ENCODE measurements around the gene AGAP1. TPM values are rescaled to one million over a fixed set of nuclear protein-coding genes. Genes with fewer than 3 reads are reported as not detected.

AGAP1 gene
- total RNA-seq, 2 donors from 2014 or later, result 32.8 to 34.7 TPM

GRCh38 chr2:235909358-235909757 is 415.5 kb downstream of the AGAP1 start:
- no peaks in the 10 kb centered on the region for H3K27me3 ChIP-seq (ENCODE audit: control insufficient read depth, insufficient read depth, low read length, poor library complexity, severe bottlenecking)
- Mint-ChIP-seq H3K9me3 (no peaks in the 10 kb centered on the region), H3K4me3 (no peak overlapping the region), H3K27me3 (ENCODE audit: insufficient read depth) (peaks cover 27% of the 10 kb centered on the region), H3K4me1 (peaks cover 9% of the 10 kb centered on the region), H3K27ac (no peak overlapping the region), H3K36me3 (ENCODE audit: low read depth) (peaks cover 15% of the 10 kb centered on the region)
- H3K36me3 ChIP-seq (ENCODE audit: control insufficient read depth, insufficient read depth, low read length), result no peaks in the 10 kb centered on the region
- H3K9ac ChIP-seq (ENCODE audit: extremely low read depth, low read length, poor library complexity, severe bottlenecking), result no peak overlapping the region
- no peak overlapping the region for H3K4me3 ChIP-seq (ENCODE audit: low read length)
- no peak for DNase-seq
- 95% methylated on average over 2 of the region's 2 CpGs; no CpG with 5 or more reads in 1 of the 2 experiments for WGBS, 2 experiments (ENCODE audit: insufficient coverage in 1 of 2, insufficient read length in 1 of 2)
- TF ChIP-seq CTCF (conservative IDR thresholded peaks at IDR 0.05), result no peak
- H3K9me3 ChIP-seq (ENCODE audit: control insufficient read depth, low read length), result no peaks in the 10 kb centered on the region
- H3K4me1 ChIP-seq (ENCODE audit: control insufficient read depth, insufficient read depth, low read length), result peaks cover under 1% of the 10 kb centered on the region
- H3K27ac ChIP-seq (ENCODE audit: low read depth, low read length), result no peak overlapping the region

GRCh38 chr2:235910067-235910466 is 416.2 kb downstream of the AGAP1 start:
- H3K4me1 Mint-ChIP-seq, result peaks cover 7% of the 10 kb centered on the region
- no peaks in the 10 kb centered on the region for H3K36me3 ChIP-seq (ENCODE audit: control insufficient read depth, insufficient read depth, low read length)
- WGBS, 2 experiments (ENCODE audit: insufficient coverage in 1 of 2, insufficient read length in 1 of 2), result 90 to 94% methylated on average over 3 of the region's 3 CpGs

GRCh38 chr2:235911125-235911524 is 417.3 kb downstream of the AGAP1 start:
- WGBS, 2 experiments (ENCODE audit: insufficient coverage in 1 of 2, insufficient read length in 1 of 2), result 56 to 86% methylated on average over 2 to 6 of the region's 6 CpGs
- Mint-ChIP-seq H3K36me3 (ENCODE audit: low read depth) (peaks cover 28% of the 10 kb centered on the region), H3K27me3 (ENCODE audit: insufficient read depth) (peaks cover 16% of the 10 kb centered on the region)

More at GRCh38 chr2:235910067-235910466, 416.2 kb downstream of the AGAP1 start:
- no peak overlapping the region for H3K4me3 ChIP-seq (ENCODE audit: low read length)
- Mint-ChIP-seq H3K27me3 (ENCODE audit: insufficient read depth) (peaks cover 26% of the 10 kb centered on the region), H3K4me3 (no peak overlapping the region), H3K27ac (no peak overlapping the region), H3K36me3 (ENCODE audit: low read depth) (peaks cover 22% of the 10 kb centered on the region), H3K9me3 (no peaks in the 10 kb centered on the region)
- no peak for TF ChIP-seq CTCF (conservative IDR thresholded peaks at IDR 0.05)
- H3K4me1 ChIP-seq (ENCODE audit: control insufficient read depth, insufficient read depth, low read length), result no peaks in the 10 kb centered on the region
- H3K9me3 ChIP-seq (ENCODE audit: control insufficient read depth, low read length), result no peaks in the 10 kb centered on the region
- DNase-seq, result peak; percentile 28
- H3K27ac ChIP-seq (ENCODE audit: low read depth, low read length), result no peak overlapping the region
- H3K27me3 ChIP-seq (ENCODE audit: control insufficient read depth, insufficient read depth, low read length, poor library complexity, severe bottlenecking), result no peaks in the 10 kb centered on the region
- no peak overlapping the region for H3K9ac ChIP-seq (ENCODE audit: extremely low read depth, low read length, poor library complexity, severe bottlenecking)

More at GRCh38 chr2:235911125-235911524, 417.3 kb downstream of the AGAP1 start:
- H3K9me3 Mint-ChIP-seq, result no peaks in the 10 kb centered on the region
- Histone ChIP-seq H3K27ac (ENCODE audit: low read depth, low read length) (no peak overlapping the region), H3K9ac (ENCODE audit: extremely low read depth, low read length, poor library complexity, severe bottlenecking) (no peak overlapping the region), H3K4me1 (ENCODE audit: control insufficient read depth, insufficient read depth, low read length) (no peaks in the 10 kb centered on the region), H3K27me3 (ENCODE audit: control insufficient read depth, insufficient read depth, low read length, poor library complexity, severe bottlenecking) (no peaks in the 10 kb centered on the region), H3K9me3 (ENCODE audit: control insufficient read depth, low read length) (peaks cover 5% of the 10 kb centered on the region), H3K4me3 (ENCODE audit: low read length) (no peak overlapping the region), H3K36me3 (ENCODE audit: control insufficient read depth, insufficient read depth, low read length) (no peaks in the 10 kb centered on the region)
- TF ChIP-seq CTCF (conservative IDR thresholded peaks at IDR 0.05), result no peak
- H3K4me1 Mint-ChIP-seq, result peaks cover 7% of the 10 kb centered on the region
- peak; percentile 34 for DNase-seq
- H3K4me3 Mint-ChIP-seq, result no peak overlapping the region
- H3K27ac Mint-ChIP-seq, result peak overlapping the region; percentile 35

Measured in endodermal cell (in vitro differentiated cells).